Right cardiac atrium (tissue), 5 donors: ENCODE measurements around the gene ZRANB1. TPM values are rescaled to one million over a fixed set of nuclear protein-coding genes. Genes with fewer than 3 reads are reported as not detected.
"Not testable (repeated sequence)": the region's sequence is repeated elsewhere in the genome, so short reads cannot be mapped to it uniquely, and the experiment has no call there.

Experiments used
- ATAC-seq, 2 donors: fragments of 200-7000 bp; cut with Tn5 transposase; one replicate each; pipeline versions ENCODE4 v1.8.0 to v1.9.1; 2020; ENCODE audit warnings: moderate library complexity in 2 of 2, mild to moderate bottlenecking in 1 of 2
- DNase-seq, 3 donors: peaks; one replicate each; pipeline ENCODE4 v3.0.0-alpha.2; 2020
- H3K27ac ChIP-seq: one replicate; pipeline ENCODE4 v1.5.1; 2013; ENCODE audit warnings: mild to moderate bottlenecking, low read length, control low read depth, moderate library complexity
- H3K27me3 ChIP-seq: one replicate; pipeline ENCODE4 v1.6.1; 2013; ENCODE audit not compliant: control insufficient read depth, insufficient read depth
- H3K4me1 ChIP-seq: one replicate; pipeline ENCODE4 v1.6.1; 2013; ENCODE audit warnings: low read length; ENCODE audit not compliant: control insufficient read depth, insufficient read depth
- H3K4me3 ChIP-seq: one replicate; pipeline ENCODE4 v1.5.1; 2013; ENCODE audit warnings: low read length, control low read depth
- H3K9me3 ChIP-seq: one replicate; pipeline ENCODE4 v1.6.1; 2013; ENCODE audit warnings: low read length; ENCODE audit not compliant: control insufficient read depth
- WGBS: extraction: QIAGEN DNeasy Blood & Tissue Kit; methylation state at CpG from one replicate; pipeline ENCODE4 v1.1.7; 2013; 5-methylcytosine and 5-hydroxymethylcytosine counted together
- intact Hi-C, 4 donors: fragments of 100-400 bp; cut with DNase I; formaldehyde crosslinking; loops; one replicate each; pipeline versions ENCODE4 v1.11.0 to v1.14.0; 2022 to 2023
- polyA plus RNA-seq: library from polyadenylated mRNA; stranded (reverse); fragments of 200-250 nt; gene quantifications from one replicate; pipeline ENCODE4 v1.2.3, GENCODE V29; 2013
- total RNA-seq, 4 donors: library from RNA; stranded (reverse); fragmentation: NEBNext Ultra II Directional; extraction: Animal tissue kit (Norgen Biotek cat#: 25700); gene quantifications; one replicate each; pipeline ENCODE4 v1.2.1, GENCODE V29; 2021
- donor health status: healthy with polysubstance abuse.
- donor health status: DM: no; HTN: yes; CAD: no.
- donor health status: DM: no; HTN: no; CAD: no.
- donor health status: DM: no; HTN: yes; CAD: no; lungs with severe emphysema.
- donor health status: DM: yes; HTN: yes; CAD: no.

ZRANB1 gene
- total and polyA plus RNA-seq, 5 donors: 14.4 to 32.2 (median 27.7) TPM

GRCh38 chr10:124911124-124912067, 30.5 kb upstream of the ZRANB1 start:
- peaks cover 2% of the 10 kb centered on the region for H3K4me1 ChIP-seq
- DNase-seq (peak in 2 of 3 donors; percentile 24 to 67), ATAC-seq (peak; percentile 44 to 64)
- WGBS: 25% methylated on average over 14 of the region's 14 CpGs
- intact Hi-C loops: loop anchor here in 1 of 4 donors (10.0 kb wide), 1 partner anchor 63 kb away; no protein-coding TSS in a partner anchor
- peak overlapping the region; percentile 64 for H3K27ac ChIP-seq
- no peaks in the 10 kb centered on the region for H3K27me3 ChIP-seq
- H3K4me3 ChIP-seq: no peak overlapping the region
- H3K9me3 ChIP-seq: no peaks in the 10 kb centered on the region

GRCh38 chr10:124912101-124912886, 29.6 kb upstream of the ZRANB1 start:
- intact Hi-C loops: loop anchor here in 1 of 4 donors (10.0 kb wide), 1 partner anchor 63 kb away; no protein-coding TSS in a partner anchor
- Histone ChIP-seq H3K27ac (peak overlapping the region; percentile 64), H3K9me3 (no peaks in the 10 kb centered on the region), H3K27me3 (no peaks in the 10 kb centered on the region), H3K4me3 (no peak overlapping the region), H3K4me1 (peaks cover 2% of the 10 kb centered on the region)
- DNase-seq: no peak
- 56% methylated on average over 5 of the region's 5 CpGs for WGBS
- no peak for ATAC-seq

- Histone ChIP-seq H3K27me3 (no peaks in the 10 kb centered on the region), H3K27ac (no peak overlapping the region), H3K4me1 (peaks cover 2% of the 10 kb centered on the region), H3K9me3 (no peaks in the 10 kb centered on the region), H3K4me3 (no peak overlapping the region)
- 73% methylated on average over 3 of the region's 3 CpGs for WGBS
- DNase-seq: no peak
- no peak for ATAC-seq
- intact Hi-C loops: loop anchor here in 1 of 4 donors (10.0 kb wide), 1 partner anchor 62 kb away; no protein-coding TSS in a partner anchor
Observed at GRCh38 chr10:124913167-124913566, 28.8 kb upstream of the ZRANB1 start.

GRCh38 chr10:124914398-124914797, 27.5 kb upstream of the ZRANB1 start:
- H3K9me3 ChIP-seq, H3K27ac ChIP-seq, H3K4me1 ChIP-seq, H3K27me3 ChIP-seq, H3K4me3 ChIP-seq, ATAC-seq, DNase-seq: not testable (repeated sequence)
- WGBS: 87% methylated on average over 16 of the region's 16 CpGs
- intact Hi-C loops: loop anchor here in 1 of 4 donors (10.0 kb wide), 1 partner anchor 60 kb away; no protein-coding TSS in a partner anchor

GRCh38 chr10:124916098-124916584, 25.8 kb upstream of the ZRANB1 start:
- ATAC-seq (peak; percentile 5 to 7), DNase-seq (no peak)
- 3% methylated on average over 13 of the region's 13 CpGs for WGBS
- Histone ChIP-seq H3K4me3 (peak overlapping the region; percentile 86), H3K27ac (peak overlapping the region; percentile 80), H3K4me1 (peaks cover 2% of the 10 kb centered on the region), H3K27me3 (no peaks in the 10 kb centered on the region), H3K9me3 (no peaks in the 10 kb centered on the region)
- intact Hi-C loops: loop anchor here in 1 of 4 donors (10.0 kb wide), 1 partner anchor 59 kb away; no protein-coding TSS in a partner anchor

GRCh38 chr10:124916585-124917427, 25.1 kb upstream of the ZRANB1 start:
- peak; percentile 99 for ATAC-seq
- peak; percentile 99 to 100 (median 99) for DNase-seq
- H3K9me3 ChIP-seq: no peaks in the 10 kb centered on the region
- intact Hi-C loops: loop anchor here in 1 of 4 donors (10.0 kb wide), 1 partner anchor 58 kb away; no protein-coding TSS in a partner anchor
- no peaks in the 10 kb centered on the region for H3K27me3 ChIP-seq
- WGBS: under 1% methylated on average over 124 of the region's 126 CpGs
- peak overlapping the region; percentile 86 for H3K4me3 ChIP-seq
- H3K4me1 ChIP-seq: peaks cover 2% of the 10 kb centered on the region
- peak overlapping the region; percentile 93 for H3K27ac ChIP-seq

- peak; percentile 6 to 19 for ATAC-seq
- no peaks in the 10 kb centered on the region for H3K4me1 ChIP-seq
- intact Hi-C loops: loop anchor here in 1 of 4 donors (10.0 kb wide), 1 partner anchor 57 kb away; no protein-coding TSS in a partner anchor
- WGBS: under 1% methylated on average over 46 of the region's 46 CpGs
- H3K27ac ChIP-seq: peak overlapping the region; percentile 93
- H3K9me3 ChIP-seq: no peaks in the 10 kb centered on the region
- peak overlapping the region; percentile 86 for H3K4me3 ChIP-seq
- H3K27me3 ChIP-seq: no peaks in the 10 kb centered on the region
- DNase-seq: peak; percentile 38 to 72 (median 61)
Observed at GRCh38 chr10:124917428-124918190, 24.3 kb upstream of the ZRANB1 start.

- Histone ChIP-seq H3K4me1 (no peaks in the 10 kb centered on the region), H3K4me3 (peak overlapping the region; percentile 86), H3K9me3 (no peaks in the 10 kb centered on the region), H3K27me3 (no peaks in the 10 kb centered on the region), H3K27ac (peak overlapping the region; percentile 28)
- WGBS: 23% methylated on average over 15 of the region's 15 CpGs
- ATAC-seq (no peak), DNase-seq (peak in 1 of 3 donors; percentile 55)
- intact Hi-C loops: loop anchor here in 1 of 4 donors (10.0 kb wide), 1 partner anchor 56 kb away; no protein-coding TSS in a partner anchor
Observed at GRCh38 chr10:124918191-124918830, 23.6 kb upstream of the ZRANB1 start.

GRCh38 chr10:124918906-124919305, 23.0 kb upstream of the ZRANB1 start:
- Histone ChIP-seq H3K27ac (no peak overlapping the region), H3K4me1 (peaks cover under 1% of the 10 kb centered on the region), H3K27me3 (no peaks in the 10 kb centered on the region), H3K4me3 (peak overlapping the region; percentile 86), H3K9me3 (no peaks in the 10 kb centered on the region)
- intact Hi-C loops: loop anchor here in 1 of 4 donors (10.0 kb wide), 1 partner anchor 56 kb away; no protein-coding TSS in a partner anchor
- DNase-seq (no peak), ATAC-seq (no peak)
- WGBS: 72% methylated on average over 3 of the region's 3 CpGs
